OCI-LY3 (cell line): ENCODE measurements around the gene ZNF423.

Experiments
- H2AFZ ChIP-seq: fragments of 200-600, 300-600 bp; shearing (Covaris generic); 2 replicates; pipeline ENCODE4 v1.6.0; 2014; ENCODE audit warnings: antibody characterized with exemption, low read depth, low read length
- H3K27ac ChIP-seq: fragments of 200-600, 300-600 bp; sonication (generic); 2 replicates; pipeline ENCODE4 v1.5.1; 2014; ENCODE audit warnings: mild to moderate bottlenecking, low read length, moderate library complexity, mixed read lengths
- H3K27me3 ChIP-seq: fragments of 200-600, 300-600 bp; sonication (generic); 2 replicates; pipeline ENCODE4 v1.6.1; 2014; ENCODE audit warnings: low read depth, low read length, mixed read lengths
- H3K36me3 ChIP-seq: fragments of 200-600, 300-600 bp; sonication (generic); replicated peaks from 2 replicates; pipeline ENCODE3; 2014; ENCODE audit warnings: low read depth, low read length, mixed read lengths
- H3K4me1 ChIP-seq: fragments of 300-600, 200-600 bp; sonication (generic); 2 replicates; pipeline ENCODE4 v1.6.1; 2014; ENCODE audit warnings: low read length, mixed read lengths
- H3K4me2 ChIP-seq: fragments of 200-600, 300-600 bp; sonication (generic); 2 replicates; pipeline ENCODE4 v1.6.1; 2014; ENCODE audit warnings: low read length, mixed read lengths
- H3K4me3 ChIP-seq: fragments of 300-600, 200-600 bp; sonication (generic); 2 replicates; pipeline ENCODE4 v1.5.1; 2014; ENCODE audit warnings: antibody characterized with exemption, mild to moderate bottlenecking, low read length, moderate library complexity
- H3K79me2 ChIP-seq: fragments of 300-600, 200-600 bp; shearing (Covaris generic); 2 replicates; pipeline ENCODE4 v1.6.1; 2014; ENCODE audit warnings: mild to moderate bottlenecking, low read length, mixed read lengths
- H3K9ac ChIP-seq: fragments of 300-600, 200-600 bp; shearing (Covaris generic); 2 replicates; pipeline ENCODE4 v1.6.0; 2014; ENCODE audit warnings: mild to moderate bottlenecking, low read length, moderate library complexity
- H3K9me3 ChIP-seq: fragments of 200-600, 300-600 bp; shearing (Covaris generic); 2 replicates; pipeline ENCODE4 v1.6.1; 2014; ENCODE audit warnings: low read length, mixed read lengths; ENCODE audit not compliant: insufficient read depth
- H4K20me1 ChIP-seq: fragments of 200-600, 300-600 bp; sonication (generic); 2 replicates; pipeline ENCODE4 v1.6.1; 2016; ENCODE audit warnings: low read length, mixed read lengths; ENCODE audit not compliant: insufficient read depth
- EZH2phosphoT487 ChIP-seq: fragments of 200-600 bp; shearing (Covaris generic); IDR thresholded peaks from 2 replicates; pipeline ENCODE4 v1.6.1; 2018; ENCODE audit warnings: antibody characterized with exemption, mixed run types, low read depth
- TF ChIP-seq, protein P1 (sequence below): fragments of 200-600, 300-600 bp; sonication (generic); IDR thresholded peaks from 2 replicates; pipeline ENCODE4 v1.5.1; 2014; ENCODE audit warnings: antibody characterized with exemption, low read length, low read depth

ZNF423 gene

DNA sequence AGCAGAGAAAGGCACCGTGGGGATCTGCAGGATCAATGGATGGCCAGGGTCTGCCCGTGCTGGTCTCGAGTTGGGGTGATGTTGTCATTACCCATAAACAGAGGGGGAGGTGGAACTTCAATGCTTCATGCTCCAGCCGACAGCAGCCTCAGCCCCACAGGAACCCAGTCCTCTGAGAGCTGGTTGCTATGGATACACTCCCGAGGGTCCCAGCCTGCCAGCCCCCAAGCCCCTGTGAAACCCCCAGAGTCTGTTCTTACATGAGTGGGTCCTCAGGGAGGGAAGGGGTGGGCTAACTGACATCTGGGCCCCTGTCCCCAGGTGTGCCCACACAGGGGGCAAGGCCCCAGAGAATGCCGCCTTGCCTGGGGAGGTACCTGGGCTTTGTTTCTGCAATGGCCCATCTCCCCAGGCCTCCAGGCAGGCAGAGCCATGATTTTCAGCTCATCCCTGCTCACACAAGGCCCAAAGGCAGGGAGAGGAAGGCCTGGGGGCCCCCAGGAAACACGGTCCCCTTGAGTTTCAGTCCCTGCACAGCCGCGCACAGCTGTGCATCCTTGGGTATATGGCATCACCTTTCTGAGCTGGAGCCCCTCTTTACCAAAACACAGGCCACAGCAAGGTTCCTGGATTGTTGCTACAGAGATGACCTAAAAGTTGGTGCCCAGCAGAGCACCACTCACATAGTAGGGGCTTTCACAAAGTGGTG lies 223.7 kb downstream of the ZNF423 start:
- Histone ChIP-seq H3K9ac (no peak overlapping the region), H4K20me1 (no peaks in the 10 kb centered on the region), H3K9me3 (no peaks in the 10 kb centered on the region), H3K36me3 (no peaks in the 10 kb centered on the region), H3K4me1 (no peaks in the 10 kb centered on the region), H3K27ac (no peak overlapping the region), H3K4me3 (no peak overlapping the region), H3K4me2 (no peak overlapping the region), H3K27me3 (no peaks in the 10 kb centered on the region), H2AFZ (no peak overlapping the region), H3K79me2 (no peaks in the 10 kb centered on the region)
- TF ChIP-seq, protein P1, sequence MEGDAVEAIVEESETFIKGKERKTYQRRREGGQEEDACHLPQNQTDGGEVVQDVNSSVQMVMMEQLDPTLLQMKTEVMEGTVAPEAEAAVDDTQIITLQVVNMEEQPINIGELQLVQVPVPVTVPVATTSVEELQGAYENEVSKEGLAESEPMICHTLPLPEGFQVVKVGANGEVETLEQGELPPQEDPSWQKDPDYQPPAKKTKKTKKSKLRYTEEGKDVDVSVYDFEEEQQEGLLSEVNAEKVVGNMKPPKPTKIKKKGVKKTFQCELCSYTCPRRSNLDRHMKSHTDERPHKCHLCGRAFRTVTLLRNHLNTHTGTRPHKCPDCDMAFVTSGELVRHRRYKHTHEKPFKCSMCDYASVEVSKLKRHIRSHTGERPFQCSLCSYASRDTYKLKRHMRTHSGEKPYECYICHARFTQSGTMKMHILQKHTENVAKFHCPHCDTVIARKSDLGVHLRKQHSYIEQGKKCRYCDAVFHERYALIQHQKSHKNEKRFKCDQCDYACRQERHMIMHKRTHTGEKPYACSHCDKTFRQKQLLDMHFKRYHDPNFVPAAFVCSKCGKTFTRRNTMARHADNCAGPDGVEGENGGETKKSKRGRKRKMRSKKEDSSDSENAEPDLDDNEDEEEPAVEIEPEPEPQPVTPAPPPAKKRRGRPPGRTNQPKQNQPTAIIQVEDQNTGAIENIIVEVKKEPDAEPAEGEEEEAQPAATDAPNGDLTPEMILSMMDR = no peak
- TF ChIP-seq EZH2phosphoT487 = no peak

DNA sequence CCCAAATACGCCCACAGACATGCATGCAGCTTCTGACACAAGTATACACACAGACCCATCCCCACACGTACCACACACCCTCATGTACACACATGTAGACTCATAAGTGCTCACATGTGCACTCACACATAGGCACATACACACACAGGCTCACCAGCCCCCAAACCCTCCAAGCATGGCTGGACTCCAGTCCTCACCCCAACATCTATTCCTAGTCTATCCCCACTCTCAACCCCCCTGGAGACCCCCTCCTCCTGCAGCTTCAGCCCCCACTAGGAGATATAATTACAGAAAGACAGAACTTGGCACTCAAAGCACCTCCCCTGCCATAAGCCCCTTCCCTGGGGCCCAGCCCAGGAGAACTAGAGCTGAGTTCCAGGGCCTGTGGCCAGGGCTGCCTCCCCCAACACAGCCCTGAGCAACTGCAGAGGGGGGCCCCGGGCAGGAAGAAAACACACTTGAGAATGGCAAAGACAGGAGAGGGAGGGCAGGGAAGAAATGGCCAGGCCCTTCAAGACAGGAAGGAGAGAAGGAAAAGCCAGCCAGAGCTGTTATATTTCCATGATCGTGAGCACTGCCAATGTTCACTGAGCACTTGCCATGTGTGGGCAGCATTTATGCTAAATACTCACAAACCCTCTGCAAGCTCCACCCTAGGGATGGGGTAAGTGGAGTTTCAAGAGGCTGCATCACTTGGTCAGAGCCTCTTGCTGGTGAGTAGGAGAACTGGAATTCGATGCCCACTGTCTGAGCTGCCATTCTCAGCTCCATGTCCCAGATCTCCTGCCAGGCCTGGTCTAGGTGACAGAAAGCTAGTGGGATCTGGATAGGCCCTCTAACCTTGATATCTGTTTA lies 224.5 kb downstream of the ZNF423 start:
- no peak overlapping the region for H3K4me3 ChIP-seq
- H2AFZ ChIP-seq = no peak overlapping the region
- no peak overlapping the region for H3K27ac ChIP-seq
- no peaks in the 10 kb centered on the region for H4K20me1 ChIP-seq
- no peak for TF ChIP-seq EZH2phosphoT487
- TF ChIP-seq, protein P1 = no peak
- no peaks in the 10 kb centered on the region for H3K4me1 ChIP-seq
- H3K4me2 ChIP-seq = no peak overlapping the region
- no peaks in the 10 kb centered on the region for H3K27me3 ChIP-seq
- H3K9me3 ChIP-seq = no peaks in the 10 kb centered on the region
- no peak overlapping the region for H3K9ac ChIP-seq
- H3K36me3 ChIP-seq = no peaks in the 10 kb centered on the region
- H3K79me2 ChIP-seq = no peaks in the 10 kb centered on the region

DNA sequence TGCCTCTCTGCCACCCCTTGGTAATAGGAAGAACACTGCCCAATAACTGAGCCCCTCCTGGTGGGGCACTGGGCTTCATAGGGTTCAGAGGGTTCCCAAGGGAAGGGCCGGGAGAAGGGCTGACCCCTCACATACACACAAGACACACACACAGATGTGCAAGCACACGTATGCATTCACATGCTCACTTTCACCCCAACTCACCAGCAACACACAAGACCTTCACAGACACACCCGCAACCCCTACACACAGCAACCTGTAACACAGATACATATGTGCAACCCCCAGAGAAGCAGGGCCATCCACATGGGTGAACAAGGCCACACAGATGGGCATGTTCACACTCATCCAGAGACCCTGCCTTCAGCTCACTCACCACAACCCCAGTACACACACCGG lies 225.1 kb downstream of the ZNF423 start:
- H3K36me3 ChIP-seq = no peaks in the 10 kb centered on the region
- H3K4me3 ChIP-seq = no peak overlapping the region
- H3K27ac ChIP-seq = no peak overlapping the region
- no peak overlapping the region for H3K4me2 ChIP-seq
- H3K27me3 ChIP-seq = no peaks in the 10 kb centered on the region
- H3K4me1 ChIP-seq = no peaks in the 10 kb centered on the region
- no peak overlapping the region for H3K9ac ChIP-seq
- H3K9me3 ChIP-seq = no peaks in the 10 kb centered on the region
- H2AFZ ChIP-seq = no peak overlapping the region
- TF ChIP-seq, protein P1 = no peak
- no peak for TF ChIP-seq EZH2phosphoT487
- H4K20me1 ChIP-seq = no peaks in the 10 kb centered on the region
- no peaks in the 10 kb centered on the region for H3K79me2 ChIP-seq

DNA sequence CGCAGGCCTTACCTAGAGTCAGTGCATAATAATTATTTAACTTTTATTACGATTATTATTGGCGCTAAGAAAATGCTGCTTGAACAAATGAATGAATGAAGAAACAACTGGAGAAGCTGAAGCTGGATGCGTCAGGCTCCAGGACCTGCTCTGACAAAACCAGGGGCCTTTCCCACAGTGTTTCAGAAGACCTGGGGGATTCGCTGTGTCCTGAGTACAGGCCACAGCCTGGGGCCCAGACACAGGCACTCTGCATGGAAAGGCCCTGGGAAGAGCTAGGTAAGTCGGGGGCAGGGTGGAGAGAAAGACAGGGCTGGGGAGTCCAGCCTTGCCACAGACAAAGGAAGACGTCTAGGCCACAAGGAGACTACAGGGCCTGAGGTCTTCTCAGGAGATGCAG lies 226.1 kb downstream of the ZNF423 start:
- Histone ChIP-seq H3K4me2 (no peak overlapping the region), H3K4me1 (no peaks in the 10 kb centered on the region), H4K20me1 (no peaks in the 10 kb centered on the region), H3K4me3 (no peak overlapping the region), H3K9me3 (no peaks in the 10 kb centered on the region), H3K27ac (no peak overlapping the region), H3K27me3 (no peaks in the 10 kb centered on the region), H2AFZ (no peak overlapping the region), H3K79me2 (no peaks in the 10 kb centered on the region), H3K9ac (no peak overlapping the region), H3K36me3 (no peaks in the 10 kb centered on the region)
- TF ChIP-seq EZH2phosphoT487 = no peak
- TF ChIP-seq, protein P1 = no peak
